Activated CD4-positive, alpha-beta T cell treated with anti-CD3 and anti-CD28 coated beads, Interleukin-10, Interleukin-2, amounts not matched to agents 100 ng/mL and 50 ng/mL, durations not matched to agents 16 hours and 8 hours (primary cell): ENCODE results near the gene DEDD2.

ENCODE experiments used
- DNase-seq: peaks from one replicate; pipeline ENCODE4 v3.0.0-alpha.2; 2020

The DEDD2 gene

GRCh38 chr19:42226886-42227285 is 9.4 kb upstream of the DEDD2 start:
- DNase-seq: no peak

- DNase-seq: no peak
Observed at GRCh38 chr19:42225718-42226292, 8.3 kb upstream of the DEDD2 start.

GRCh38 chr19:42224940-42225717 is 7.7 kb upstream of the DEDD2 start:
- no peak for DNase-seq

- DNase-seq: no peak
Observed at GRCh38 chr19:42220751-42221097, 3.2 kb upstream of the DEDD2 start.

- peak; percentile 99 for DNase-seq
Observed at GRCh38 chr19:42219812-42220750, 2.6 kb upstream of the DEDD2 start, which contains the start of gene ZNF526. Gene ZNF526 (plus strand): TSS chr19:42220312. CDS start chr19:42224404, 4,092 bp downstream.

- DNase-seq: peak; percentile 30
Observed at GRCh38 chr19:42216653-42217519, 591 bp downstream of the DEDD2 start.

- no peak for DNase-seq
Observed at GRCh38 chr19:42214810-42215485, 2.5 kb downstream of the DEDD2 start.

DNA sequence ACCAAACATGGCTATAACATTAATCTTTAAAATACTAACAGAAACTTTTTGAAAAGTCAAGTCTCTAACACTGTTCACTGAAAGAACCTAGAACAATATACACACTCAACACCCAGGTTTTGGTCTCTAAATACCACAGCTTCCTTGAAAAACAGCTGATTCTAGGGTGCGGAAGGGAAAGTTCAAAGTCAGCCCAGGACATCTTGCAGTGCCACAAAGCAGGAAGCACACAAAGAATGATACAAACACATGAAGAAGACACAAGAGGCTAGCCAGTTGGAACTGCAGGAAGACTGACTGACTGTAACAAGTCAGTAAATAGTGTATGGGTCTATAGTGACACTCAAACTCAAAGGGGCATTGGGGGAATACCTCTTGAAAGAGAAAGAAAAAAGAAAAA is 4.6 kb downstream of the DEDD2 start:
- peak; percentile 26 for DNase-seq

DNA sequence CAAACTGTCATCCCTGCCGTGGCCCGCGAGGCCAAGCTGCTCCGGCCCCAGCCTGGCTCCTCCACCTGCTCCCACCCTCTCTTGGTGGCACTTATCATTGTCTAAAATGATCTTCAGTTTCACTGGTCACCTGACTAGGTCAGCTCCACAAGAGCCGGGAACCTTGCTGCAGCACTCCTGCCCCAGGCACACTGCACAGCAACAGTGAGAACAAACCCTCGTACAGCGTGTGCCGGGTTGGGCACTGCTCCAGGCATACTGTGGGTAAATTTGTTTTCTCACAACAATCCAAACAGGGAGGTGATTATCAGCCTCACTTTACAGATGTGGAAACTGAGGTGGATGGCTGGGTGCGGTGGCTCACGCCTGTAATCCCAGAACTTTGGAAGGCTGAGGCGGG is 8.9 kb downstream of the DEDD2 start:
- DNase-seq: no peak

DNA sequence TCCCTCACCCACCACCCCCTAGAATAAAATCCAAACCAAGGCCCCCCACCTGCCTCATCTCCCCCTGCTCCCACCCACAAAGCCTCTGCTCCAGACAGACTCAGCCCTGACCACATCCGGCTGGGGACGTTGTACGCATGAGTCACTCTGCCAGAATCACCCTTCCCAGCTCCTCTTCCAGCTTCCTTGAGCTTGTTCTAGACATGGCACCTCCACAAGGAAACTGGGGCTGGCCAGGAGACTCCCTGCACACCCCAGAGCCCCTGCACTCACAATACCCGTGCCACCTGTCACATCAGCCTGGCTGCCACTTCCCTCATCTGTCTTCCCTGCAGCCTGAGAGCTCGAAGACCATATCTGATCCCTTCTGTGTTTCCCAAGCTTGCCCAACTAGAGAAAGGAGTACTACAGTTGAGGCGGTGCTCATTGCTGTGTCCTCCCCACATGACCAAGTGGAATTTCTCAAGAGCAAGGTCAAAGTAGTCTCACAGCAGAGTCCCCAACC is 9.7 kb downstream of the DEDD2 start:
- no peak for DNase-seq

DNA sequence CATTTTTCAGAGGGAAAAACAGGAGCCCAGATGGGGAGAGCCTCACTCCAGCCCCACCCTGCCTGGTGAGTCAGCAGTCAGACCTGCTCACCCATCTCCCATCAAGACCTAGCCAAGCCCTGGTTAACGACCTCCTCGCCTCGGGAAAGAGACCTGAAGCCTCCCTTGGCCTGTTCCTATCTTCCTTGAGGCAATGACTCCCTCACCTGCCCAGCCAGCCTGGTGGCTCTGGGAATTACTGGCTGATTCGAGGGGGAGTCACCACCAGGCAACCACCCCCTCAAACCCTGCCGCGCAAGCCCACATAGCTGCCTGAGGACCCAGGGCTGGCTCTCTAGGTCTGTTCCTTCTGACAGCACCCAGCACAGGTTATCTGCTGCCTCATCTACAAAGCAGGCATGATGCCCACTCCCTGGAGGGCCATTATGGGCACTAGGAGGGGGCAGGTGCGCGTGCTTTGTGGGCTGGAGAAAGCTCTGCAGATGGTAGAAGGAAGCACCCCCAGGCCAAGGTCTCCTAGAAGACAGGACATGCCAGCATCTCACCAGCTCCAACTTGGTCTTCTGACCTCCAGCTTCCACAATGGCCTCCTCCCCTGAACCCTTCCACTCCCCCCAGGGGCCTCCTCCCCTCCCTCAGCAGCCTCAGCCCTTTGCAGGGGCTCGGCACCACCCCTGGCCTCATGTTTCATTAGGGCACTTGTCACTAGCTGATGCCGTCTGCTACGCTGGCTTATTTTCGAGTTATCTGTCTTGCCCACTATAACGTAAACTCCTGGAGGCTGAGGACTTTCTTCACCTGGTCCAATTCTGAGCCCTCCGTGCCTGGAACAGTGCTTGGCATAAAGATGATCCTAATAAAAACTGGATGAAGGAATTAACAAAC is 10.4 kb downstream of the DEDD2 start:
- DNase-seq: no peak

GRCh38 chr19:42204664-42205063 is 12.8 kb downstream of the DEDD2 start:
- DNase-seq: no peak

DNA sequence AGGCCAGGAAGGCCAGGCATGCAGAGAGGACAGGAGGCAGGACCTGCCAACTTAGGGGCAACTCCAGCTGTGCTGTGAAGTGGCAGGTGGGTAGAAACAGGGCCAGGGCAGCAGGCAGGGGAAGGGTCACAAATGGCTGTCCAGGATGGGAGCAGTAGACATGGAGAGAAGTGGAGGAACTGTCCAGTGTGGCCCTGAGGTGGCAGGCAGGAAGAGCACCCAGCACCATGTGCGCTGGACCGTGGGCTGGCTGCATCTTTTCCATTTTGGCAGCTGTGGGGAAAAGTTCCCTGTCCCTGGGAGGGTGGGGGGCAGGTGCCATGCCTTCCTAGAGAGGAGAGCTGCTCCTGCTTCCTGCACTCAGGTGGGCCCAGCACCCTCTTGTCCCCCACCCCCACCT is 13.8 kb downstream of the DEDD2 start:
- DNase-seq: no peak

- no peak for DNase-seq
Observed at GRCh38 chr19:42202290-42202880, 15.1 kb downstream of the DEDD2 start.

DNA sequence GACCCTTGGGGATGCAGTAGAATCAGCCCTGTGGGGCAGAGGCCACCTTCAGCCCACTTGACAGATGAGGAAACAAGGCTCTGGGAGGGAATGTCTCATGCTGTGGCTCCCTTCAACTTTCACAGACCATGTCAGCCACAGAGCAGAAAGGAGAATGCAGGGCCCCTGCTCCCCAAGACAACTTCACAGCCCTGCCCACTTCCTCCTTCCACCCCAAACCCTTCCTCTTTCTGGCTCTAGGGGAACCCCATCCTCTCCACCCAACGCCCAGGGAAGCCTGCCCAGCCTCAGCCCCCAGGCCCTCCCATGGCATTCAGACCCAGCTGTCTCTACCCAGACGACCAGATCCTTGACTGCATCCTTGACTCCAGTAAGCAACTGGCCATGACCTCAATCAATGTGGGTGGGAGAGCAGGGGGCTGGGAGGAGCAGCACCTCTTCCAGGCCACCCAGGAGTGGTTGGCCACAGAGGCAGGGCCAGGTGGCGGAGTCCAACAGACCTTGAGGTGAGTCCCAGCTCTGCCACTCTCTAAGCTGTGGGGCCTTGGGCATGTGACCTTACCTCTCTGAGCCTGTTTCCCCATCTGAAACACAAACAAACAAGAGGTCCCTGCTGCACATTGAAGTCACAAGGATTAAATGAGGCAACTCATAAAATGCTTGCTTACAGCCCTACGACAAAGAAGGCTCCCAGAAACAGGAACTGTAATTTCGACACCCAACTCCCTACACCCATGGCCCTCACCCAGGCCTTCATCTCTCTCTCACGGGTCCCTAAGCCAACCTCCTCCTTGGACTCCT is 15.8 kb downstream of the DEDD2 start:
- peak; percentile 80 for DNase-seq

DNA sequence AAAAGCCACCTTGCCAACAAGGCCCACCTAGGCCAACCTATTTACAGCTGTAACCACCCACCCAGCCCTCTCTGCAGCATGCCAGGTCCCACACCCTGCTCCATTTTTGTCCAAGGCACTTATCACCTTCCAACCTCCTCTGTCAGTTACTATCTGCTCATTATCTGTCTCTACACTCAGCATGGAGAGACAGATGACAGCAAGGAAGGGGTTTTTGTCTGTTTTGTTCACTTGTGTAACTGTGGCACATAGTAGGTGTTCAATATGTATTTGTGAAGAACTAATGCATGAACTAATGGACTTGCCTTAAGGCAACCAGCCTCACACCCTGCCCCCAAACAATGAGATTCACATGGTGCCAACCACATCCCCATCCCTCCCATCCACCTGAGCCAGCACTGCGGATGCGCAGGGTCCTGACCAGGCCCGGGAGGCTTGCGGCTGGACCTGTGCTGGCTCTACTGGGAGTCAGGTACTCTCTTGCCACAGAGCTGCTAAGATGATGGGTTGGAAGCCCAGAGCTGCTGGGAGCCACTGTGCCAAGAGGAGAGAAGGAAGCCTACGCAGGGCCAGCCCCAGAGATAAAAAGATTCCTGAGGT is 17.3 kb downstream of the DEDD2 start:
- DNase-seq: no peak

DNA sequence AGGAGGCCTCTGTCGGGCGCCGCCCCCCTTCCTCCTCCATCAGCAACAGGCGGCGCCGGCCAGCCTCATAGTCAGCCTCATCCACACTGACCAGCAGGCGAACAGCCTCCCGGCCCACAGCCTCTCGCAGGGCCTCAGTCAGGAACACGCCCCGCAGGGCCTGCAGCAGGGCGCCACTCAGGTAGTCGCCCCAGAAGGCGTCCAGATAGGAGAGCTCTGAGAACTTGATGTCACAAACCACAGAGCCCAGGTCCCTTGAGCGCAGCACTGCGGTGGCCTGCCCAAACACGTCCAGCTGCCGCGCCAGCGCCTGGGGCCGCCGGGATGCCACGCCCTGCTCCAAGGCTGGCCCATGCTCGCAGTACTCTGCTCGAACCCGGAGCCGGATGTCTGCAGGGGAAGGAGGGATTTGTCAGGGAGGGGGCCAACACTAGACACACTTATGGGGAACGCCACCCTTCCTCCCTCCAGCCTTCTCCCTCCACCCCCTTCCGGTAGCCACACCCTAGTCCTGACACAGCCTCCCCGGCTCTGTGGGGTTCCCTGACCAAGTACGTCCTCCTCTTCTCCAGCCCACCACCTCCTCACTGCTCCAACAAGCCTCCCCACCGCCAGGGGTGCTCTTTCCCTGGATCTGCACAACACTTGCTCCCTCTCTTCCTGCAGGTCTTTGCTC is 17.9 kb downstream of the DEDD2 start:
- peak; percentile 88 for DNase-seq

GRCh38 chr19:42198676-42199439 is 18.6 kb downstream of the DEDD2 start:
- DNase-seq: peak; percentile 86
